Neural cell (in vitro differentiated cells): ENCODE measurements around the gene TRMU.

Experiments
- EP300 ChIP-seq: fragments of 450-650 bp; conservative IDR thresholded peaks from 2 replicates; pipeline ENCODE4 v1.6.1; 2014; ENCODE audit warnings: antibody characterized with exemption, mild to moderate bottlenecking, moderate library complexity; ENCODE audit not compliant: poor library complexity, severe bottlenecking
- TF ChIP-seq, protein P1 (sequence below): IDR thresholded peaks from 2 replicates; pipeline ENCODE4 v1.6.1; 2012; ENCODE audit warnings: borderline replicate concordance

DNA sequence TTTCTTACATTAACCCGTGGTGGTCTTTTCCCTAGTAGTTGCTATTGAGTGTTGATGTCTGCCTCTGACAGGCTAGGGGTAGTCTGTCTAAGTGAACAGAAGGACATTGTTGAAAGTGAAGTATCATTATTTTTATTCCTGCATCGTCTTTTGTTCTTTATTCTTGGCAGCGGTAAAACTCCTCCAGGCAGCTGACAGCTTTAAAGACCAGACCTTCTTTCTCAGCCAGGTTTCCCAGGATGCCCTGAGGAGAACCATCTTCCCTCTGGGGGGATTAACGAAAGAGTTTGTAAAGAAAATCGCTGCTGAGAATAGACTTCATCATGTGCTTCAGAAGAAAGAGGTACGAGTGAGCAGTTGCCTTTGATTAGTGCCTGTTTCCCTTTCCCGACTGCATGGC lies 14.6 kb downstream of the TRMU start:
- TF ChIP-seq, protein P1, sequence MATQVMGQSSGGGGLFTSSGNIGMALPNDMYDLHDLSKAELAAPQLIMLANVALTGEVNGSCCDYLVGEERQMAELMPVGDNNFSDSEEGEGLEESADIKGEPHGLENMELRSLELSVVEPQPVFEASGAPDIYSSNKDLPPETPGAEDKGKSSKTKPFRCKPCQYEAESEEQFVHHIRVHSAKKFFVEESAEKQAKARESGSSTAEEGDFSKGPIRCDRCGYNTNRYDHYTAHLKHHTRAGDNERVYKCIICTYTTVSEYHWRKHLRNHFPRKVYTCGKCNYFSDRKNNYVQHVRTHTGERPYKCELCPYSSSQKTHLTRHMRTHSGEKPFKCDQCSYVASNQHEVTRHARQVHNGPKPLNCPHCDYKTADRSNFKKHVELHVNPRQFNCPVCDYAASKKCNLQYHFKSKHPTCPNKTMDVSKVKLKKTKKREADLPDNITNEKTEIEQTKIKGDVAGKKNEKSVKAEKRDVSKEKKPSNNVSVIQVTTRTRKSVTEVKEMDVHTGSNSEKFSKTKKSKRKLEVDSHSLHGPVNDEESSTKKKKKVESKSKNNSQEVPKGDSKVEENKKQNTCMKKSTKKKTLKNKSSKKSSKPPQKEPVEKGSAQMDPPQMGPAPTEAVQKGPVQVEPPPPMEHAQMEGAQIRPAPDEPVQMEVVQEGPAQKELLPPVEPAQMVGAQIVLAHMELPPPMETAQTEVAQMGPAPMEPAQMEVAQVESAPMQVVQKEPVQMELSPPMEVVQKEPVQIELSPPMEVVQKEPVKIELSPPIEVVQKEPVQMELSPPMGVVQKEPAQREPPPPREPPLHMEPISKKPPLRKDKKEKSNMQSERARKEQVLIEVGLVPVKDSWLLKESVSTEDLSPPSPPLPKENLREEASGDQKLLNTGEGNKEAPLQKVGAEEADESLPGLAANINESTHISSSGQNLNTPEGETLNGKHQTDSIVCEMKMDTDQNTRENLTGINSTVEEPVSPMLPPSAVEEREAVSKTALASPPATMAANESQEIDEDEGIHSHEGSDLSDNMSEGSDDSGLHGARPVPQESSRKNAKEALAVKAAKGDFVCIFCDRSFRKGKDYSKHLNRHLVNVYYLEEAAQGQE = no peak
- no peak for TF ChIP-seq EP300
